MM.1S (cell line): ENCODE measurements around the gene CHTOP.

Experiments
- EZH2phosphoT487 ChIP-seq: fragments of 300-600 bp; sonication (generic); IDR thresholded peaks from 2 replicates; pipeline ENCODE4 v1.6.1; 2018; ENCODE audit warnings: antibody characterized with exemption, low read length
- TF ChIP-seq, protein P1 (sequence below): fragments of 300-600 bp; sonication (generic); IDR thresholded peaks from 2 replicates; pipeline ENCODE4 v1.5.1; 2016; ENCODE audit warnings: antibody characterized with exemption, low read length, mixed read lengths

DNA sequence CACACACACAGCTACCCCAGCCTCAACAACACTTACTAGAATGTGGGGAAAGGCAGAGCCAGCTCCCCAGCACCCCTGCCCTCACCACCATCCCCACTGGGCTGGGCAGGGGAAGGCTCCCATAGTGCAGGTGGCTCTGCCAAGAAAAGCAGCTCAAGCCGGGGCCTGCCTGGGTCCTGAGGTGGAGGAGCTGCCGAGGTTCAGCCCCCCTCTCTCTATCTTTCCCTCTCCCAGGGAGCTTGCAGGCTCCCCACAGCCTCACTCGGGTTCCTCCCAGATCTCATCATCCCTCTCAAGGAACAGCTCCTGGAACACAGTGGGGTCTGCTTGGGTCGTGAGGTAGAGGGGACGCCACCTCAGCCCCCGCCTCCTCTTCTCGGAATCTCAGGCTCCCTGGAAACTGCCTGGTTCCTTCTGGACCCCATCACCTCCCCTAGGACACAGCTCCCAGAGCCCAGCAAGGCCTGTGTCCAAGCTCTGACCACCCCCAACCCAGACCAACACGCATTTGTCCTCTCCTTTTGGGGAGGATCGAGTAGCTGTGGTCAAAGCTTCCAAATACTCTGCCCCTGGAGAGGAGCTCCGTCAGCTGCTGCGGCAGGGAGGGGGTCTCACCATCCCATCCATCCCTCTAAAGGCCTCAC lies 21.6 kb upstream of the CHTOP start:
- TF ChIP-seq, protein P1, sequence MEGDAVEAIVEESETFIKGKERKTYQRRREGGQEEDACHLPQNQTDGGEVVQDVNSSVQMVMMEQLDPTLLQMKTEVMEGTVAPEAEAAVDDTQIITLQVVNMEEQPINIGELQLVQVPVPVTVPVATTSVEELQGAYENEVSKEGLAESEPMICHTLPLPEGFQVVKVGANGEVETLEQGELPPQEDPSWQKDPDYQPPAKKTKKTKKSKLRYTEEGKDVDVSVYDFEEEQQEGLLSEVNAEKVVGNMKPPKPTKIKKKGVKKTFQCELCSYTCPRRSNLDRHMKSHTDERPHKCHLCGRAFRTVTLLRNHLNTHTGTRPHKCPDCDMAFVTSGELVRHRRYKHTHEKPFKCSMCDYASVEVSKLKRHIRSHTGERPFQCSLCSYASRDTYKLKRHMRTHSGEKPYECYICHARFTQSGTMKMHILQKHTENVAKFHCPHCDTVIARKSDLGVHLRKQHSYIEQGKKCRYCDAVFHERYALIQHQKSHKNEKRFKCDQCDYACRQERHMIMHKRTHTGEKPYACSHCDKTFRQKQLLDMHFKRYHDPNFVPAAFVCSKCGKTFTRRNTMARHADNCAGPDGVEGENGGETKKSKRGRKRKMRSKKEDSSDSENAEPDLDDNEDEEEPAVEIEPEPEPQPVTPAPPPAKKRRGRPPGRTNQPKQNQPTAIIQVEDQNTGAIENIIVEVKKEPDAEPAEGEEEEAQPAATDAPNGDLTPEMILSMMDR, result no peak
- TF ChIP-seq EZH2phosphoT487, result no peak
